Ectodermal cell (in vitro differentiated cells): Measurements from ENCODE around the gene SUSD4.

Source experiments
- H3K27ac ChIP-seq: 2 replicates; pipeline ENCODE4 v1.7.0; 2013; ENCODE audit warnings: mild to moderate bottlenecking, low read depth, low read length; ENCODE audit not compliant: insufficient read depth, poor library complexity, severe bottlenecking
- H3K27me3 ChIP-seq: 2 replicates; pipeline ENCODE4 v1.7.0; 2013; ENCODE audit warnings: mild to moderate bottlenecking, low read length; ENCODE audit not compliant: insufficient read depth, control insufficient read depth, poor library complexity, severe bottlenecking
- H3K36me3 ChIP-seq: one replicate; pipeline ENCODE4 v1.7.0; 2013; ENCODE audit warnings: low read length; ENCODE audit not compliant: control insufficient read depth, insufficient read depth
- H3K4me1 ChIP-seq: one replicate; pipeline ENCODE4 v1.7.0; 2013; ENCODE audit warnings: low read length; ENCODE audit not compliant: control insufficient read depth, insufficient read depth
- H3K4me3 ChIP-seq: 2 replicates; pipeline ENCODE4 v1.7.0; 2013; ENCODE audit warnings: low read depth, low read length, control low read depth; ENCODE audit not compliant: insufficient read depth
- H3K9me3 ChIP-seq: 2 replicates; pipeline ENCODE4 v1.7.0; 2013; ENCODE audit warnings: mild to moderate bottlenecking, low read length, moderate library complexity; ENCODE audit not compliant: control insufficient read depth
- WGBS, 2 experiments: methylation state at CpG; one replicate each; pipeline ENCODE4 v1.1.7; 2013; ENCODE audit warnings: missing lambda C conversion rate in 2 of 2; 5-methylcytosine and 5-hydroxymethylcytosine counted together

Gene SUSD4

GRCh38 chr1:223235091-223235490, 128.9 kb downstream of the SUSD4 start:
- no peaks in the 10 kb centered on the region for H3K9me3 ChIP-seq
- 91 to 97% methylated on average over 3 of the region's 3 CpGs for WGBS, 2 experiments
- no peaks in the 10 kb centered on the region for H3K36me3 ChIP-seq
- no peaks in the 10 kb centered on the region for H3K4me1 ChIP-seq
- H3K27ac ChIP-seq, result no peak overlapping the region
- H3K27me3 ChIP-seq, result no peaks in the 10 kb centered on the region
- H3K4me3 ChIP-seq, result no peak overlapping the region

- Histone ChIP-seq H3K36me3 (no peaks in the 10 kb centered on the region), H3K4me3 (no peak overlapping the region), H3K27me3 (no peaks in the 10 kb centered on the region), H3K9me3 (no peaks in the 10 kb centered on the region), H3K27ac (no peak overlapping the region), H3K4me1 (no peaks in the 10 kb centered on the region)
- 87 to 89% methylated on average over 5 of the region's 5 CpGs for WGBS, 2 experiments
Observed at GRCh38 chr1:223234534-223234933, 129.4 kb downstream of the SUSD4 start.

GRCh38 chr1:223234170-223234514, 129.8 kb downstream of the SUSD4 start:
- H3K27ac ChIP-seq, result no peak overlapping the region
- 95 to 100% methylated on average over 1 of the region's 1 CpG for WGBS, 2 experiments

GRCh38 chr1:223233410-223234169, 130.4 kb downstream of the SUSD4 start:
- Histone ChIP-seq H3K36me3 (no peaks in the 10 kb centered on the region), H3K27me3 (no peaks in the 10 kb centered on the region), H3K27ac (no peak overlapping the region), H3K4me1 (no peaks in the 10 kb centered on the region), H3K4me3 (no peak overlapping the region), H3K9me3 (no peaks in the 10 kb centered on the region)
- 83 to 87% methylated on average over 11 of the region's 11 CpGs for WGBS, 2 experiments

More at GRCh38 chr1:223234170-223234514, 129.8 kb downstream of the SUSD4 start:
- no peaks in the 10 kb centered on the region for H3K27me3 ChIP-seq
- no peaks in the 10 kb centered on the region for H3K4me1 ChIP-seq
- no peak overlapping the region for H3K4me3 ChIP-seq
- no peaks in the 10 kb centered on the region for H3K9me3 ChIP-seq
- no peaks in the 10 kb centered on the region for H3K36me3 ChIP-seq

- no peaks in the 10 kb centered on the region for H3K27me3 ChIP-seq
- H3K36me3 ChIP-seq, result no peaks in the 10 kb centered on the region
- H3K27ac ChIP-seq, result no peak overlapping the region
- no peaks in the 10 kb centered on the region for H3K9me3 ChIP-seq
- 75 to 93% methylated on average over 2 of the region's 3 CpGs for WGBS, 2 experiments
- H3K4me3 ChIP-seq, result no peak overlapping the region
- H3K4me1 ChIP-seq, result no peaks in the 10 kb centered on the region
Observed at GRCh38 chr1:223233019-223233409, 131.0 kb downstream of the SUSD4 start.

- Histone ChIP-seq H3K27me3 (no peaks in the 10 kb centered on the region), H3K36me3 (no peaks in the 10 kb centered on the region), H3K9me3 (no peaks in the 10 kb centered on the region), H3K4me3 (no peak overlapping the region), H3K27ac (no peak overlapping the region), H3K4me1 (no peaks in the 10 kb centered on the region)
- 88 to 93% methylated on average over 7 of the region's 7 CpGs for WGBS, 2 experiments
Observed at GRCh38 chr1:223231581-223231980, 132.4 kb downstream of the SUSD4 start.

GRCh38 chr1:223231011-223231572, 132.9 kb downstream of the SUSD4 start:
- WGBS, 2 experiments, result 95 to 96% methylated on average over 7 of the region's 7 CpGs
- H3K27ac ChIP-seq, result no peak overlapping the region

GRCh38 chr1:223230161-223230881, 133.7 kb downstream of the SUSD4 start:
- WGBS, 2 experiments, result 95 to 97% methylated on average over 11 of the region's 11 CpGs
- H3K9me3 ChIP-seq, result no peaks in the 10 kb centered on the region
- H3K27me3 ChIP-seq, result no peaks in the 10 kb centered on the region
- H3K4me3 ChIP-seq, result no peak overlapping the region
- H3K4me1 ChIP-seq, result no peaks in the 10 kb centered on the region
- no peak overlapping the region for H3K27ac ChIP-seq
- H3K36me3 ChIP-seq, result no peaks in the 10 kb centered on the region

More at GRCh38 chr1:223231011-223231572, 132.9 kb downstream of the SUSD4 start:
- no peak overlapping the region for H3K4me3 ChIP-seq
- no peaks in the 10 kb centered on the region for H3K27me3 ChIP-seq
- H3K9me3 ChIP-seq, result no peaks in the 10 kb centered on the region
- no peaks in the 10 kb centered on the region for H3K4me1 ChIP-seq
- H3K36me3 ChIP-seq, result no peaks in the 10 kb centered on the region

GRCh38 chr1:223229756-223230155, 134.2 kb downstream of the SUSD4 start:
- no peaks in the 10 kb centered on the region for H3K36me3 ChIP-seq
- H3K4me1 ChIP-seq, result no peaks in the 10 kb centered on the region
- WGBS, 2 experiments, result 79 to 91% methylated on average over 3 of the region's 3 CpGs
- no peaks in the 10 kb centered on the region for H3K9me3 ChIP-seq
- no peak overlapping the region for H3K4me3 ChIP-seq
- H3K27me3 ChIP-seq, result no peaks in the 10 kb centered on the region
- H3K27ac ChIP-seq, result no peak overlapping the region

- no peak overlapping the region for H3K27ac ChIP-seq
- no peaks in the 10 kb centered on the region for H3K9me3 ChIP-seq
- 94 to 95% methylated on average over 12 of the region's 12 CpGs for WGBS, 2 experiments
- no peaks in the 10 kb centered on the region for H3K36me3 ChIP-seq
- no peak overlapping the region for H3K4me3 ChIP-seq
- no peaks in the 10 kb centered on the region for H3K27me3 ChIP-seq
- no peaks in the 10 kb centered on the region for H3K4me1 ChIP-seq
Observed at GRCh38 chr1:223228931-223229528, 134.9 kb downstream of the SUSD4 start.
